Choroid plexus epithelial cell (primary cell): ENCODE measurements around the gene KTN1.

Experiments
- DNase-seq: peaks from one replicate; pipeline ENCODE4 v3.0.0-alpha.2; 2010; ENCODE audit warnings: low read depth
- H3K4me3 ChIP-seq: 2 replicates; pipeline ENCODE4 v1.5.1; 2011; ENCODE audit warnings: low read depth, mild to moderate bottlenecking, control low read depth, low read length, moderate library complexity
- CTCF ChIP-seq: conservative IDR thresholded peaks from 2 replicates; pipeline ENCODE4 v1.5.1; 2011; ENCODE audit warnings: low read depth, mild to moderate bottlenecking, control low read depth, inconsistent platforms, low read length, moderate library complexity

KTN1 gene

GRCh38 chr14:55688566-55688965, 108.6 kb downstream of the KTN1 start:
- no peak for TF ChIP-seq CTCF
- H3K4me3 ChIP-seq, result no peak overlapping the region
- no peak for DNase-seq

GRCh38 chr14:55689981-55690871, 110.2 kb downstream of the KTN1 start:
- no peak for DNase-seq
- no peak for TF ChIP-seq CTCF
- no peak overlapping the region for H3K4me3 ChIP-seq

- H3K4me3 ChIP-seq, result no peak overlapping the region
- no peak for DNase-seq
- TF ChIP-seq CTCF, result no peak
Measured at GRCh38 chr14:55691659-55692058, 111.7 kb downstream of the KTN1 start.

GRCh38 chr14:55693904-55694303, 113.9 kb downstream of the KTN1 start:
- no peak for TF ChIP-seq CTCF
- no peak overlapping the region for H3K4me3 ChIP-seq
- DNase-seq, result no peak

- TF ChIP-seq CTCF, result no peak
- H3K4me3 ChIP-seq, result no peak overlapping the region
- no peak for DNase-seq
Measured at GRCh38 chr14:55697414-55697861, 117.4 kb downstream of the KTN1 start.

- H3K4me3 ChIP-seq, result no peak overlapping the region
- TF ChIP-seq CTCF, result no peak
- no peak for DNase-seq
Measured at GRCh38 chr14:55698051-55698450, 118.0 kb downstream of the KTN1 start.
